Measurements from ENCODE around the gene EPB42. TPM values are rescaled to one million over a fixed set of nuclear protein-coding genes. Genes with fewer than 3 reads are reported as not detected.
"Not testable (repeated sequence)": the region's sequence is repeated elsewhere in the genome, so short reads cannot be mapped to it uniquely, and the experiment has no call there.

Gene EPB42
- total and polyA plus RNA-seq, 2 donors (not counting 1 experiment from before 2014, with no cell fraction given): not detected

DNA sequence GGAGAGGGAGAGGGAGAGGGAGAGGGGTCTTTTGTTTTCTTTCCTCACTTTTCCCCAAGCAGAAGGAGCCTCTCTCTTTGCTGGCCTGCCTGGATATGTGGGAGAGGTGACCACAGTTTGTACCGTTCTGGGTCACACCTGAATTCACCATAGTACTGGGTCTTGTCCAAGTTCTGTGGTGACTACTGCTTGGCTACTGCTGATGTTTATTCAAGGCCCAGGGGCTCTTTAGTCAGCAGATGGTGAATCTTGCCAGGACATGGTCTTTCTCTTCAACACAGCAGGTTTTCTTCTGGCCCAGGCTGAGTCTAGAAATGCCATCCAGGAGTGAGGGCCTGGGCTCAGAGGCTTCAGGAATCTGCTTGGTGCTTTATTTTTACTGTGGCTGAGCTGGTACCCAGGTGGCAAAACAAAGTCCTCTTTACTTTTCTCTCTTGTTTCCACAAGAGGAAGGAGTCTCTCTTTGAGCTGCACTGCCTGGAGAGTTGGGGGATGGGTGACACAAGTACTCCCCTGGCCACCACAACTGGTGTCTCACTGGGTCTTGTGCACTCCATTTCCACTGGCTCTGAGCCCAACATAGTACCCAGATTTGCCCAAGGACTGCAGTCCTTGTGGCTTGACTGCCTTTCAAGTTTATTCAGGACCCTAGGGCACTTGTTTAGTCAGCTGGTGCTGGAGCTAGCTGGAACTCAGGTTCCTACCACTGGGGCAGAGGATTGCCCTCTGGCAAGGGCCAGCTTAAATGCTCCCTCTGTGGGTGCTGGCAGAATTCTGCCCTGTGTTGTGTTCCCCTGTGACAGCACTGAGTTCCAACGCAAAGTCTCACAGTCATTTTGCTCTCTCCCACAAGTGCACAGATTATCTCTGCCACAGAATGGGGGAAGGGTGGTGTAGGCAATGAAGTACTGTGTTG lies 52.4 kb downstream of the EPB42 start:
- Histone ChIP-seq H3K36me3 (replicated peaks in 1 of 2; ENCODE audit: control extremely low read depth in 1 of 2, control insufficient read depth in 1 of 2, extremely low read depth in 1 of 2, insufficient read depth in 2 of 2, low read length in 1 of 2) (peaks cover 7 to 60% of the 10 kb centered on the region in 2 experiments), H3K4me1 (ENCODE audit: control insufficient read depth in 2 of 2, insufficient read depth in 2 of 2, low read length in 2 of 2) (no peaks in the 10 kb centered on the region), H3K9ac (ENCODE audit: low read length) (no peak overlapping the region), H3K27ac (ENCODE audit: low read length in 2 of 2) (no peak overlapping the region), H3K27me3 (replicated peaks in 1 of 4; ENCODE audit: control extremely low read depth in 1 of 4, control insufficient read depth in 3 of 4, insufficient read depth in 4 of 4, low read length in 3 of 4) (no peaks in the 10 kb centered on the region), H3K4me2 (replicated peaks; ENCODE audit: low read depth, low read length, poor library complexity, severe bottlenecking) (no peak overlapping the region), H3K4me3 (ENCODE audit: control extremely low read depth in 1 of 5, extremely low read depth in 1 of 5, insufficient read depth in 1 of 5, low read depth in 2 of 5, low read length in 4 of 5) (no peak overlapping the region), H3K79me2 (ENCODE audit: control insufficient read depth, insufficient read depth, low read length) (no peaks in the 10 kb centered on the region), H4K20me1 (ENCODE audit: control insufficient read depth, insufficient read depth, low read length, poor library complexity, severe bottlenecking) (no peaks in the 10 kb centered on the region), H2AFZ (ENCODE audit: insufficient read depth, low read depth, low read length, poor library complexity, severe bottlenecking) (no peak overlapping the region), H3K9me3 (ENCODE audit: control extremely low read depth in 1 of 3, control insufficient read depth in 2 of 3, insufficient read depth in 1 of 3, low read length in 2 of 3) (peaks cover 1 to 4% (median 2%) of the 10 kb centered on the region in 3 donors)
- 92% methylated on average over 2 of the region's 2 CpGs for WGBS (ENCODE audit: insufficient coverage)
- H3K4me1 Mint-ChIP-seq: no peaks in the 10 kb centered on the region
- CTCF ChIA-PET: no interaction called here
- H3K4me3 Mint-ChIP-seq: no peak overlapping the region
- intact Hi-C loops (cut with micrococcal nuclease): no loop called here
- no peak overlapping the region for H3K27ac Mint-ChIP-seq
- POLR2A ChIA-PET: no interaction called here
- H3K27me3 Mint-ChIP-seq: no peaks in the 10 kb centered on the region
- ATAC-seq (ENCODE audit: low read depth): no peak
- TF ChIP-seq, protein P1, sequence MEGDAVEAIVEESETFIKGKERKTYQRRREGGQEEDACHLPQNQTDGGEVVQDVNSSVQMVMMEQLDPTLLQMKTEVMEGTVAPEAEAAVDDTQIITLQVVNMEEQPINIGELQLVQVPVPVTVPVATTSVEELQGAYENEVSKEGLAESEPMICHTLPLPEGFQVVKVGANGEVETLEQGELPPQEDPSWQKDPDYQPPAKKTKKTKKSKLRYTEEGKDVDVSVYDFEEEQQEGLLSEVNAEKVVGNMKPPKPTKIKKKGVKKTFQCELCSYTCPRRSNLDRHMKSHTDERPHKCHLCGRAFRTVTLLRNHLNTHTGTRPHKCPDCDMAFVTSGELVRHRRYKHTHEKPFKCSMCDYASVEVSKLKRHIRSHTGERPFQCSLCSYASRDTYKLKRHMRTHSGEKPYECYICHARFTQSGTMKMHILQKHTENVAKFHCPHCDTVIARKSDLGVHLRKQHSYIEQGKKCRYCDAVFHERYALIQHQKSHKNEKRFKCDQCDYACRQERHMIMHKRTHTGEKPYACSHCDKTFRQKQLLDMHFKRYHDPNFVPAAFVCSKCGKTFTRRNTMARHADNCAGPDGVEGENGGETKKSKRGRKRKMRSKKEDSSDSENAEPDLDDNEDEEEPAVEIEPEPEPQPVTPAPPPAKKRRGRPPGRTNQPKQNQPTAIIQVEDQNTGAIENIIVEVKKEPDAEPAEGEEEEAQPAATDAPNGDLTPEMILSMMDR (IDR thresholded peaks at IDR 0.05): no peak
- no peak for TF ChIP-seq EZH2 (IDR thresholded peaks at IDR 0.05; ENCODE audit: borderline replicate concordance, insufficient read depth, low read depth, low read length, poor library complexity, severe bottlenecking)
- no peak for DNase-seq
- no peaks in the 10 kb centered on the region for H3K9me3 Mint-ChIP-seq (ENCODE audit: insufficient read depth)

DNA sequence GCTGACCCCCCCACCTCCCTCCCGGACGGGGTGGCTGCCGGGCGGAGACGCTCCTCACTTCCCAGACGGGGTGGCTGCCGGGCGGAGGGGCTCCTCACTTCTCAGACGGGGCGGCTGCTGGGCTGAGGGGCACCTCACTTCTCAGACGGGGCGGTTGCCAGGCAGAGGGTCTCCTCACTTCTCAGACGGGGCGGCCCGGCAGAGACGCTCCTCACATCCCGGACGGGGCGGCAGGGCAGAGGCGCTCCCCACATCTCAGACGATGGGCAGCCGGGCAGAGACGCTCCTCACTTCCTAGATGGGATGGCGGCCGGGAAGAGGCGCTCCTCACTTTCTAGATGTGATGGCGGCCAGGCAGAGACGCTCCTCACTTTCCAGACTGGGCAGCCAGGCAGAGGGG lies 53.6 kb downstream of the EPB42 start:
- H3K27ac Mint-ChIP-seq; H3K4me3 Mint-ChIP-seq; H3K27me3 Mint-ChIP-seq; H3K4me2 ChIP-seq (replicated peaks; ENCODE audit: low read depth, low read length, poor library complexity, severe bottlenecking); H2AFZ ChIP-seq (ENCODE audit: insufficient read depth, low read depth, low read length, poor library complexity, severe bottlenecking); DNase-seq; H3K4me1 ChIP-seq (ENCODE audit: control insufficient read depth in 2 of 2, insufficient read depth in 2 of 2, low read length in 2 of 2); H3K27ac ChIP-seq (ENCODE audit: low read length in 2 of 2); H3K9me3 ChIP-seq (ENCODE audit: control extremely low read depth in 1 of 3, control insufficient read depth in 2 of 3, insufficient read depth in 1 of 3, low read length in 2 of 3); POLR2A ChIA-PET; H3K9me3 Mint-ChIP-seq (ENCODE audit: insufficient read depth); CTCF ChIA-PET; H3K4me1 Mint-ChIP-seq; H3K9ac ChIP-seq (ENCODE audit: low read length); H4K20me1 ChIP-seq (ENCODE audit: control insufficient read depth, insufficient read depth, low read length, poor library complexity, severe bottlenecking); H3K4me3 ChIP-seq (ENCODE audit: control extremely low read depth in 1 of 5, extremely low read depth in 1 of 5, insufficient read depth in 1 of 5, low read depth in 2 of 5, low read length in 4 of 5); H3K79me2 ChIP-seq (ENCODE audit: control insufficient read depth, insufficient read depth, low read length); ATAC-seq (ENCODE audit: low read depth); intact Hi-C loops (cut with micrococcal nuclease); H3K27me3 ChIP-seq (replicated peaks in 1 of 4; ENCODE audit: control extremely low read depth in 1 of 4, control insufficient read depth in 3 of 4, insufficient read depth in 4 of 4, low read length in 3 of 4): not testable (repeated sequence)
- H3K36me3 ChIP-seq (replicated peaks in 1 of 2; ENCODE audit: control extremely low read depth in 1 of 2, control insufficient read depth in 1 of 2, extremely low read depth in 1 of 2, insufficient read depth in 2 of 2, low read length in 1 of 2): peaks cover 3 to 55% of the 10 kb centered on the region in 2 experiments
- 94% methylated on average over 9 of the region's 28 CpGs for WGBS (ENCODE audit: insufficient coverage)
